Neural progenitor cell (in vitro differentiated cells): Measurements from ENCODE around the gene SLC4A2.

ENCODE experiments used
- CTCF ChIP-seq: fragments of 200-600 bp; sonication (generic); IDR thresholded peaks from 2 replicates; pipeline ENCODE4 v1.5.1; 2017; ENCODE audit warnings: antibody characterized with exemption, mild to moderate bottlenecking
- EZH2 ChIP-seq: fragments of 200-600 bp; sonication (generic); IDR thresholded peaks from 2 replicates; pipeline ENCODE4 v1.6.1; 2017; ENCODE audit warnings: antibody characterized with exemption, mild to moderate bottlenecking, moderate library complexity

- TF ChIP-seq CTCF = no peak
- TF ChIP-seq EZH2 = no peak
These were observed 19.4 kb upstream of the SLC4A2 start for GRCh38 chr7:151039850-151040548.
